Measurements from ENCODE around the gene YTHDC1. TPM values are rescaled to one million over a fixed set of nuclear protein-coding genes. Genes with fewer than 3 reads are reported as not detected.
A peak's percentile ranks its signal among the peaks of the same experiment; 100 is the strongest.

YTHDC1 gene
- total RNA-seq, 6 donors from 2014 or later: 54.1 to 137 (median 76.3) TPM

DNA sequence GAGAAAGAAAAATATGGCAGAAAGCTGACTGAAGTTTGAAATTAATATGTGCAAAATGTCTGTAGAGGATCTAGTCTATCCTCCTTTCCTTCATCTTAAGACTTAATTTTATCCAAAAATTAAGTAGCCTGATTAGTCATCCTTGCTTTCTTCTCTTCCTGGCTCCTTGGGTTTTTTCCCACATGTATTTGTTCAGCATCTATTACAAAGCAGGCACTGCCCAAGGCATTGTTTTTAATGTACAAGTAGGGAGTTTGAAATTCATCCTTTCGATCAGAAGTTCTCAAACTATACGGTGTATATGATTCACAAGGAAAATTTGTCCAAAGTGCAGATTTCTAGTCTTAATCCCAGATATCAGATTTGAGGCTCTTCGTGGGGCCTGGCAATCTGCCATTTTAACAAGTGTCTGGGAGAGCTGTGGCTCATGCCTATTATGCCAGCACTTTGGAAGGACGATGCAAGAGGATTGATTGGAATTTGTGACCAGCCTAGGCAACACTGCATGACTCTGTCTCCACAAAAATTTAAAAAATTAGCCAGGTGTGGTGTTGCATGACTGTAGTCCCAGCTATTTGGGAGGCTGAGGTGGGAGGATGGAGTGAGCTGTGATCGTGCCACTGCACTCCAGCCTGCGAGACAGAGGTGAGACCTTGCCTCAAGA, 19.4 kb upstream of the YTHDC1 start:
- 51 to 56% methylated on average over 6 of the region's 6 CpGs for WGBS, 2 donors
- H3K27ac ChIP-seq: peak overlapping the region in 1 of 4 donors; percentile 28
- no peaks in the 10 kb centered on the region for H3K9me3 ChIP-seq
- H3K4me3 ChIP-seq: no peak overlapping the region
- no peaks in the 10 kb centered on the region for H3K27me3 ChIP-seq
- H3K36me3 ChIP-seq: no peaks in the 10 kb centered on the region
- ATAC-seq (ENCODE audit: low FRiP score in 2 of 2) (peak in 1 of 2 donors; percentile 66), DNase-seq (no peak)
- H3K4me1 ChIP-seq: peaks cover 0 to 6% (median 1%) of the 10 kb centered on the region in 4 donors
- TF ChIP-seq, protein P1, sequence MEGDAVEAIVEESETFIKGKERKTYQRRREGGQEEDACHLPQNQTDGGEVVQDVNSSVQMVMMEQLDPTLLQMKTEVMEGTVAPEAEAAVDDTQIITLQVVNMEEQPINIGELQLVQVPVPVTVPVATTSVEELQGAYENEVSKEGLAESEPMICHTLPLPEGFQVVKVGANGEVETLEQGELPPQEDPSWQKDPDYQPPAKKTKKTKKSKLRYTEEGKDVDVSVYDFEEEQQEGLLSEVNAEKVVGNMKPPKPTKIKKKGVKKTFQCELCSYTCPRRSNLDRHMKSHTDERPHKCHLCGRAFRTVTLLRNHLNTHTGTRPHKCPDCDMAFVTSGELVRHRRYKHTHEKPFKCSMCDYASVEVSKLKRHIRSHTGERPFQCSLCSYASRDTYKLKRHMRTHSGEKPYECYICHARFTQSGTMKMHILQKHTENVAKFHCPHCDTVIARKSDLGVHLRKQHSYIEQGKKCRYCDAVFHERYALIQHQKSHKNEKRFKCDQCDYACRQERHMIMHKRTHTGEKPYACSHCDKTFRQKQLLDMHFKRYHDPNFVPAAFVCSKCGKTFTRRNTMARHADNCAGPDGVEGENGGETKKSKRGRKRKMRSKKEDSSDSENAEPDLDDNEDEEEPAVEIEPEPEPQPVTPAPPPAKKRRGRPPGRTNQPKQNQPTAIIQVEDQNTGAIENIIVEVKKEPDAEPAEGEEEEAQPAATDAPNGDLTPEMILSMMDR (IDR thresholded peaks at IDR 0.05): no peak

DNA sequence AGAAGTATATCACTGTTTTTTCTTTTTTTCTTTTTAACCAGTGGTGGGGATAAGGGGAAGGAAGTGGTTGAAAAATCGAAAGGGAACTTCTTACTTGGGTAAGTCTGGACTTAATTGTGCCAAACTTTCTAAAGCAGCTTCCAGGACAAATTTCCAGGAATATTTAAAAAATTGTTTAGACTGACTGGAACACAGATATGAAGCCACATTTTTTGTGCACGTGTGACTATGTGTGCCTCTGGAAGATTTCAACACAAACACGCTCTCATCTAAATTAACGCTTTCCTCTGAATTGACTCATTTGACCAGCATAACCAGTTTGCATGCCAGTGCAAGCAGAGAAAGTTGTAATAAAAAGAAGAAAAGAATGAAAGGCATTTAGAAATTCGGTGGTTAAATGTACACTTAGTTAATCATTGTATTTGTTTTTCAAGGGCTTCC, 18.8 kb upstream of the YTHDC1 start:
- no peaks in the 10 kb centered on the region for H3K27me3 ChIP-seq
- TF ChIP-seq EP300 (IDR thresholded peaks at IDR 0.05): no peak
- TF ChIP-seq, protein P1 (IDR thresholded peaks at IDR 0.05): no peak
- no peak for TF ChIP-seq POLR2A (IDR thresholded peaks at IDR 0.05)
- no peak for TF ChIP-seq POLR2AphosphoS5 (IDR thresholded peaks at IDR 0.05)
- no peaks in the 10 kb centered on the region for H3K9me3 ChIP-seq
- DNase-seq: no peak
- ATAC-seq (ENCODE audit: low FRiP score in 2 of 2): no peak
- 31 to 33% methylated on average over 5 of the region's 5 CpGs for WGBS, 2 donors
- no peak overlapping the region for H3K4me3 ChIP-seq
- H3K36me3 ChIP-seq: no peaks in the 10 kb centered on the region
- peak overlapping the region in 1 of 4 donors; percentile 28 for H3K27ac ChIP-seq
- peaks cover 0 to 6% (median 1%) of the 10 kb centered on the region in 4 donors for H3K4me1 ChIP-seq

DNA sequence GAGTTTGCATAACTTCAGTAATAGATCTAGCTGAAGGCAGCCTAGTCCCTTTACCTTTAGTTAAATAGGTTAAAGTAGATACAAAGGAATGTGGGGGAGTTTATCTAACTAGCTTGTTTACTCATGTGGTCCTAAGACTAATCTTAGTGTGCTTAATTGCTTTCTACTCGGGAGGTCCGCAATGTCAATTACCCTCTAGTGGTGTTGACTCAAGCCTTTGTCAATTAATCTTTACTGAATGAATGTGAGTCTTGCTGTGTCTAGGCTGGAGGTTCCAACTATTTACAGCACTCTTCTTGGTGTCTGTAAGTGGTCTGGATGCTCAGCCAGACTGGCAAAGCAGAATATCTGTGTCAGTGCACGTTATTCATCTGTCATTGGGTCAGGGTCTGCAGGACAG, 17.9 kb upstream of the YTHDC1 start:
- DNase-seq (no peak), ATAC-seq (ENCODE audit: low FRiP score in 2 of 2) (no peak)

DNA sequence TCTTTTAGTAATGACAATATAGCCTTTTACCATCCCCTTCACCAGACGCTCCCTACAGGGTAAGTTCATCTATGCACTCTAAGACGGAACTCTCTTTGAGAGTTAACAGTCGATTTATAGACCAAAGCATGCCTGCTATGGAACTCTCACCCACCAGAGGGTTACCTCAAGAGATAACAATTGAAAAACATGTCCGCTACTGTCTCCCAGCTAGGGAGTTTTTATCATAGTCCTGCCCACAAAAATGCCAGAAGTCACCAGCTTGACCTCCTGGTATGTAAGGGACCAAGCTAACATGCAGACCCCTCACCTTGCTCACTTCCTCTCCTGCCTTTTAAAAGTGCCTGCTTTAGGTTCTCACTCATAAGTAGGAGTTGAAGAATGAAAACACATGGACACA, 16.7 kb upstream of the YTHDC1 start:
- TF ChIP-seq EP300 (IDR thresholded peaks at IDR 0.05): no peak
- no peak for TF ChIP-seq POLR2A (IDR thresholded peaks at IDR 0.05)
- TF ChIP-seq POLR2AphosphoS5 (IDR thresholded peaks at IDR 0.05): no peak
- TF ChIP-seq, protein P1 (IDR thresholded peaks at IDR 0.05): no peak
- no peak for ATAC-seq (ENCODE audit: low FRiP score in 2 of 2)
- H3K36me3 ChIP-seq: no peaks in the 10 kb centered on the region
- no peaks in the 10 kb centered on the region for H3K9me3 ChIP-seq
- H3K27me3 ChIP-seq: no peaks in the 10 kb centered on the region
- no peak overlapping the region for H3K27ac ChIP-seq
- H3K4me3 ChIP-seq: no peak overlapping the region
- 89 to 94% methylated on average over 4 of the region's 4 CpGs for WGBS, 2 donors
- no peak for DNase-seq
- H3K4me1 ChIP-seq: peaks cover 0 to 6% (median 1%) of the 10 kb centered on the region in 4 donors

More for the DNA sequence above, 17.9 kb upstream of the YTHDC1 start:
- WGBS, 2 donors: 64 to 85% methylated on average over 3 of the region's 3 CpGs
- Histone ChIP-seq H3K27ac (no peak overlapping the region), H3K9me3 (no peaks in the 10 kb centered on the region), H3K4me3 (no peak overlapping the region), H3K4me1 (peaks cover 0 to 6% (median 1%) of the 10 kb centered on the region in 4 donors), H3K36me3 (no peaks in the 10 kb centered on the region), H3K27me3 (no peaks in the 10 kb centered on the region)
- TF ChIP-seq EP300 (IDR thresholded peaks at IDR 0.05) (no peak), POLR2A (IDR thresholded peaks at IDR 0.05) (no peak), POLR2AphosphoS5 (IDR thresholded peaks at IDR 0.05) (no peak)
- TF ChIP-seq, protein P1 (IDR thresholded peaks at IDR 0.05): no peak

DNA sequence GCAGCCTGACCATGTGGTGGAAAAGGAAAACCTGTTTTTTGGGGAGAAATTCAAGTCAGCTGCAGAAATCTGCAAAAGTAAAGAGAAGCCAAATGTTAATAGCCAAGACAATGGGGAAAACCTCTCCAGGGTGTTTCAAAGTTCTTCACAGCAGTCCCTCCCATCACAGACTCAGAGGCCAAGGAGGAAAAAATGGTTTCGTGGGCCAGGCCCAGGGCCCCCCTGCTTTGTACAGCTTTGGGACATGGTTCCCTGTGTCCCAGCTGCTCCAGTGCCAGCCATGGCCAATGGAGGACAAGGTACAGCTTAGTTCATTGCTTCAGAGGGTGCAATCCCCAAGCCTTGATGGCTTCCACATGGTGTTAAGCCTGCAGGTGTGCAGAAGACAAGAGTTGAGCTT, 15.2 kb upstream of the YTHDC1 start:
- 90 to 94% methylated on average over 1 of the region's 1 CpG for WGBS, 2 donors
- no peaks in the 10 kb centered on the region for H3K27me3 ChIP-seq
- H3K9me3 ChIP-seq: no peaks in the 10 kb centered on the region
- no peak overlapping the region for H3K4me3 ChIP-seq
- TF ChIP-seq POLR2AphosphoS5 (IDR thresholded peaks at IDR 0.05) (no peak), EP300 (IDR thresholded peaks at IDR 0.05) (no peak), POLR2A (IDR thresholded peaks at IDR 0.05) (no peak)
- peaks cover 0 to 6% (median 1%) of the 10 kb centered on the region in 4 donors for H3K4me1 ChIP-seq
- ATAC-seq (ENCODE audit: low FRiP score in 2 of 2): no peak
- no peak overlapping the region for H3K27ac ChIP-seq
- no peak for DNase-seq
- no peaks in the 10 kb centered on the region for H3K36me3 ChIP-seq
